ENCODE results near the gene RAB31. TPM values are rescaled to one million over a fixed set of nuclear protein-coding genes. Genes with fewer than 3 reads are reported as not detected.

RAB31 gene
- total and polyA plus RNA-seq, 2 of the 13 experiments (the other 11 are each of a cell fraction or from before 2014, with no cell fraction given), result 1.1 to 1.7 TPM

- TF ChIP-seq ZNF772 (CRISPR knock-in tag; IDR thresholded peaks at IDR 0.05), result no peak
These were observed 6.3 kb upstream of the RAB31 start (continued) for GRCh38 chr18:9701609-9702349.

GRCh38 chr18:9704233-9705118, 3.6 kb upstream of the RAB31 start:
- CTCF ChIA-PET (ENCODE audit: low intra/inter-chr PET ratio, low total read pairs), result no interaction called here
- TF ChIP-seq SP5 (CRISPR knock-in tag; IDR thresholded peaks at IDR 0.05; ENCODE audit: borderline replicate concordance, low read depth) (no peak), FOXO4 (CRISPR knock-in tag; conservative IDR thresholded peaks at IDR 0.05) (no peak), ZNF615 (CRISPR knock-in tag; IDR thresholded peaks at IDR 0.05; ENCODE audit: borderline replicate concordance) (no peak), ATF5 (CRISPR knock-in tag; IDR thresholded peaks at IDR 0.05; ENCODE audit: low read depth) (no peak), SRF (IDR thresholded peaks at IDR 0.05; ENCODE audit: low read depth, low read length) (no peak), ZBTB38 (CRISPR knock-in tag; IDR thresholded peaks at IDR 0.05) (no peak), ZNF3 (CRISPR knock-in tag; IDR thresholded peaks at IDR 0.05) (no peak), RAD51 (IDR thresholded peaks at IDR 0.05; ENCODE audit: borderline replicate concordance) (no peak), HDAC6 (IDR thresholded peaks at IDR 0.05; ENCODE audit: low read depth, low read length) (no peak)
- Histone ChIP-seq H3K4me1 (ENCODE audit: insufficient read depth, low read length) (peaks cover 12% of the 10 kb centered on the region), H4K20me1 (ENCODE audit: insufficient read depth, low read length) (no peaks in the 10 kb centered on the region), H3K36me3 (replicated peaks in 1 of 2; ENCODE audit: control insufficient read depth in 1 of 2, insufficient read depth in 2 of 2, low read length in 2 of 2) (no peaks in the 10 kb centered on the region), H3K9me3 (ENCODE audit: low read length) (no peaks in the 10 kb centered on the region), H3K9ac (ENCODE audit: insufficient read depth, low read depth, low read length) (no peak overlapping the region), H3K4me3 (replicated peaks in 1 of 3; ENCODE audit: insufficient read depth in 1 of 3, low read depth in 2 of 3, low read length in 3 of 3) (no peak overlapping the region), H3K79me2 (ENCODE audit: insufficient read depth, low read length) (no peaks in the 10 kb centered on the region), H3K4me2 (ENCODE audit: low read depth, low read length) (no peak overlapping the region), H2AFZ (ENCODE audit: low read length) (no peak overlapping the region), H3K27me3 (ENCODE audit: control insufficient read depth in 1 of 2, insufficient read depth in 2 of 2, low read length in 2 of 2) (peaks cover 6 to 56% of the 10 kb centered on the region in 2 experiments), H3K27ac (ENCODE audit: extremely low read length, insufficient read depth, low read length) (no peak overlapping the region)
- 36% methylated on average over 11 of the region's 11 CpGs for WGBS (ENCODE audit: low lambda C conversion rate)
- DNase-seq (ENCODE audit: low spot score) (no peak), ATAC-seq (no peak), FAIRE-seq (no peak)
- no TSS peak for BruUV-seq (replicated peaks)
- POLR2A ChIA-PET, result no interaction called here
- in situ Hi-C loops (cut with HindIII; ENCODE audit: extremely low pct_ligation_motif_present, low pct_unique_long_range_greater_than_20kb) (no loop called here), intact Hi-C loops (cut with micrococcal nuclease; ENCODE audit: unreplicated experiment) (no loop called here)
